DMS153 treated with DMSO at 0.1 percent for 48 hours (cell line): ENCODE measurements around the gene CCDC15.

Source experiments
- DNase-seq: peaks from one replicate; lab custom pipeline; 2025; ENCODE audit not compliant: unreplicated experiment; lab: John Stamatoyannopoulos, UW

Gene CCDC15

DNA sequence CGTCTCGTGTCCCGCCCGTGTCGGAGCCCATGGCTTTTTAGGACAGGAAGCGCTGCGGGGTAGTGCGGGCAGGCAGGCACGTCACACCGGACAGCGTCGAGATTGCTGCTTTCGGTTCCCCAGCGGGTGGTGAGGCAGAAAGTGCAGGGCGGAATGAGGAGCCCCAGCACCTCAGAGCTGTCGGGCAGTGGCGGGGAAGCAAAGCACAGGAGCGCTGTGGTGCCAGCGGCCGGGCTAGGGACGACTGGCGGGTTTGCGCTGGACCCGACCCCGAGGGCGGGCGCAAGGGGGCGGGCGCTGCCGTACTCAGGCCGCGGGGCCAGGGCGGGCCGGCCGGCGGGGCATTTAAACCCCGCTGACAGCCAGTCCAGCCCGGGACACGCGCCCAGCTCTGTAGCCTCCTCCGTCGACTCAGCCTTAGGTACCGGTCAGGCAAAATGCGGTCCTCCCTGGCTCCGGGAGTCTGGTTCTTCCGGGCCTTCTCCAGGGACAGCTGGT lies 109.0 kb downstream of the CCDC15 start, which contains the start of gene SLC37A2:
Gene SLC37A2 (plus strand): TSS at position 375 of the 498 bp plus-strand sequence. CDS start 63 bp downstream, at position 438.
- DNase-seq: no peak

DNA sequence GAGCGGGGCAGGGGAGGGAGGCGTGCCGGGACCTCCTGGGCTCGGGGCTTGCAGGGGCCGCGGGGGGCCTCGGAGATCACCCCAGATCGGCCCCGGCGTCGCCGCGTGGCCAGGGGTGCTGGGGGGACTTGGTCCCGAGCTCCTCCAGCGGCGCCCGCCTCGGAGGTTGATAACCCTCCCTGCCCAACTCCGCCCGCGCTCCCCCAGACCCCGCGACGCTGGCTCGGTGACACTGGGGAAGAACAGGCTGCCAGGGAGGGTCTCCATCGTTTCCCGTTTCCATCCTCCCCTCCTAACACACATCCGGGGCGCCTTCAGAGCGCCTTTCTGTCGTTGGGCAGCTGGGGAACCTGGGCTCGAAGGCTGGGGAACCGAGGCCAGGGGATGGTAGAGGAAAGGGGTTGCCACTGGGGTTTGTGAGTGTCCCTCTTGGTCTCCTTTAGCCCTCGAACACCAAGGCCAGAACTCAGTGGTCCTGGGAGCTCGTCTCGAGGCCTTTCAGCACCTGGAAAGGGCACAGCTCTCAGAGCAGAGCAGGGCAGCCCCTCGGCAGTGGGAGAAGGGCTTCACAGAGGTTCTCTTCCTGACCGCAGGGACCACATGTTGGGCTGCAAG lies 109.5 kb downstream of the CCDC15 start:
- DNase-seq: no peak

GRCh38 chr11:125064070-125064469 lies 110.1 kb downstream of the CCDC15 start:
- no peak for DNase-seq

DNA sequence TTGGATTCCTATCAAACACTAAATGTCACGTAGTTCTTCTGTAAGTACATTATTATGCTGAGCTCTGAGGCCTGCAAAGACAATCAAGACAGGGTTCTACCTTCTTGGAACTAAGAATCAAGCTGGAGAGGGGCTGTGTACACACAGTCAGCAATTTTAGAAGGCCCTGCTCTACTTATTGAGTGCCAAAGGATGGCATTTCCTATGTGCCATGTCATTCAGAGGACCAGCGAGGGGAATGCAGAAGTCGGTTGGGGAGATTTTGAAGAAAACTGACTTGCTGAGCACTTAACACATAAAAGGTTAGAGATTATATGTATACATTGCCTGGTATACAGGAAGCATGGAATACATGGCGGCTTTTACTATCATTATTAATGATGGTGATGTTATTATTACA lies 114.4 kb downstream of the CCDC15 start:
- no peak for DNase-seq

GRCh38 chr11:125069008-125069407 lies 115.0 kb downstream of the CCDC15 start:
- no peak for DNase-seq

DNA sequence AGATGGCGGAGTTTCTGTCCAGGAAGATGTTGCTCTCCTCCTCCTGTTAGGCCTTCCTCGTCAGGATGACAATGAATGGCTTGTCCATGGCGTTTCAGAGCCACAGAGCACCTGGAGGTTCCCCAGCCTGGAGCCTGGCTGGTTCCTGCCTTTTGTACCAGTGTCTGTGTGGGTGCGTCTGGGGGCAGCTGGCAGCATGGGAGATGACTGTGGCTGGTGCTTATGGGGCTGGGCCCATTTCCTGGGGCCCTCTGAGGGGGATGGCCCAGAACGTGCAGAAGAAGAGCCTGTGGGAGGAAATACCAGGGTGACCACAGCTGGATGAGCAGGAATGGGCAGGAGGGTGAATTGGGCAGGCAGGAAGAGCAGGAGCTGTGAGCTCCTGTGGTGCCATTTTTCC lies 115.8 kb downstream of the CCDC15 start:
- DNase-seq: no peak

GRCh38 chr11:125070699-125071254 lies 116.8 kb downstream of the CCDC15 start:
- DNase-seq: no peak

GRCh38 chr11:125071435-125071834 lies 117.4 kb downstream of the CCDC15 start:
- DNase-seq: no peak

GRCh38 chr11:125071846-125072217 lies 117.8 kb downstream of the CCDC15 start:
- no peak for DNase-seq

GRCh38 chr11:125072218-125072960 lies 118.4 kb downstream of the CCDC15 start:
- DNase-seq: no peak

- no peak for DNase-seq
Measured at GRCh38 chr11:125072961-125073590, 119.1 kb downstream of the CCDC15 start.

DNA sequence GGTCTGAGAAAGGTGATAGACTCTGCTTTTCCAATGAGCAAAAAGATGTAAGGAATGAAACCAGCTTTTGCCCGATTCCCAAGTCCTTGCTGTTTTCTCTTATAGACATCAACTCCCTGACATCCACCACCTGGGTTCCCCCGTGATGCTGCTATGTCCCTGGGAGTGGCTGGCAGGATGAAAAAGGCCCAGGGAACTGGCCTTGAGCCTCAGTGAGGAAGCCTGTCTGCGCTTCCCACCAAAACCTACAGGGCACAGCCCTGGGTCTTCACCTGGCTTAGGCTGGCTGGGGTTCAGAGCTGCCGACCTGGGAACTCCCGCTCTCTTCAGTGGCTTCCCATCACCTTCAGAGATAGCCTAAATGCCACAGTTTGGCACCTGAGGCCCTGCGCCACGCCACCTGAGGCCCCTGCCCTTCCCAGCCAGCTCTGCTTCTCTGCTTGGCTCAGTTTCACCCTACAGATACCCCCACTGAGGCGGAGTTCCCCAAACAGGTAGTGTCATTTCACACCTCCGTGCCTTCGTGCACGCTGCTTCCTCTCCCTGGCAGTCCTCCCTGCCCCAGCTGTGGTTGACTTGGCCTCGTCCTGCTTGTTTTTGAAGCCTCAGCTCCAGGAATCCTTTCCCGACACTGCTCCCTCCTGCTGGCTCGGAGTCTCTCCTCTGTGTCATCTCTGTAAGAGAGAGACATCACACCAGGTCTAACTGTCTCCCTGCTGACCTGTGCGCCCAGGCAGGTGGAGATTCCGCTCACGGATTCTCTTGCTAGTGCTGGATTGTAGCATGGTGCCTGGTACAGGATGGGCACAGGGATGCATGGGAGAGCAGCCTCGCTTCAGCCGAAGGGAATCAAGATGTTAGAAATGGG lies 119.8 kb downstream of the CCDC15 start:
- DNase-seq: no peak

- no peak for DNase-seq
Measured at GRCh38 chr11:125074511-125075241, 120.7 kb downstream of the CCDC15 start.

GRCh38 chr11:125075242-125075625 lies 121.2 kb downstream of the CCDC15 start:
- no peak for DNase-seq

DNA sequence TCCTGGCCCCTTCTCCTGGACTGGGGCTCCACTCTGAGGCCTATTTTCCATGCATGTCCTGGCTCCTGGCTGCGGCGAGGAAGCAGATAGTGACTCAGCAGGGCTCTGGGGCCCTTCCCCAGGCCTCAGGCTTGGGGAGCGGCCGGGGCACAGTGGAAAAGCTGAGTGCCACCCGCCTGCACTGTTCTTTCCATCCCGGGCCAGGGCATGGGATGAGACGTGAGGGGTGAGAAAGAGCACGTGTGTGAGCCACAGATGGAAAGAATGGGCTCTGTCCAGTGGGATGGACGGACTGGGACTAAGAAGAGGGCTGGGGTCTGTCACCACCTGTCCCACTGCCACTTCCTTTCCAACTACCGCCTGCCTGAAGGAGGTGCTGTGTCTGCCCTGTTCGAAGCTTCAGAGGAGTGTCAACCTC lies 121.9 kb downstream of the CCDC15 start:
- no peak for DNase-seq

DNA sequence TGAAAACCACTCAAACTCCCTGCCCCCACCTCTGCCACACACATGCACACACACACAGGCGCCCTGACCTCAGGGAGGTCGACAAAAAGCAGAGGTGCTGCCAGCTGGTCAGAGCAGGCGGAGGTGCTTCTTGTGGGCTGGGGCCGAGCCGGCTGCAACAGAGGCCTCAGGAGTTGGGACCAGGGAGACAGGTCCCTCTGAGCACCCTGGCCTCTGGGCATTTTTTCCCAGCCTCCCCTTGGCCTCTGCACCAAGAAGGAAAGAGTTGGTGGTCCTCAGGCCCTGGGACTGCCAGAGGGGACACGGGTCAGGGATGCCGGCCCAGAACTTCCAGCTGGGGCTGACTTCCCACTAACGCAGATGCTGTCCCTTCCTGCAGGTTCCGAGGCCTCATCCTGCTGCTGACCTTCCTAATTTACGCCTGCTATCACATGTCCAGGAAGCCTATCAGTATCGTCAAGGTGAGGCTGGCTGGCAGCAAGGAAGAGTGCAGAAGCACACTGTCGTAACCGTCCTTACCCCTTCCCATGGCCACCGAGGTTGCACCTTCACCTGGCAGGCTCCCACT lies 122.5 kb downstream of the CCDC15 start:
- DNase-seq: no peak

DNA sequence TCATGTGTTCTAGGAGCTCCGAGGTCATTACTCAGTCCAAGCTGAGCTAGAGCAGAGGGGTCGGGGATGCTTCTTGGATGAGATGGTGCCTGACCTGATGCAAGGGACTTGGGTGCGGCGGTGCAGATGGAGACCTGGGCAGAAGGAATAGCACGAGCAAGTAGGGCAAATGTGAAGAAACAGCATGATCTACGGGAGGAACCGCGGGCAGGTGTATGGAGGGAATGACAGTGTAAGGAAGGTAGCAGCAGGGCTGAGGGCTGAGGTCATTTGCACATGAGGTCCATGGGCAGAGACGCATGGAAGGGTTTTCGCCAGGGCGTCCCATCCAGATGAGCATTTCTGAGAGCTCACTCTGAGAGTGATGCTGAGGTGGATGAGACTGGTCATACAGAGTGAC lies 124.0 kb downstream of the CCDC15 start:
- DNase-seq: no peak

GRCh38 chr11:125078516-125079140 lies 124.6 kb downstream of the CCDC15 start:
- no peak for DNase-seq

GRCh38 chr11:125079151-125079877 lies 125.3 kb downstream of the CCDC15 start:
- DNase-seq: no peak
